GM20000 (cell line): ENCODE data around the gene ESYT1.
A peak's percentile ranks its signal among the peaks of the same experiment; 100 is the strongest.

Experiments
- DNase-seq: peaks from one replicate; pipeline ENCODE4 v3.0.0; 2012; ENCODE audit warnings: low spot score
- TF ChIP-seq, protein P1 (sequence below): IDR thresholded peaks from 2 replicates; pipeline ENCODE4 v1.5.1; 2012; ENCODE audit warnings: mild to moderate bottlenecking, control low read depth; ENCODE audit errors: extremely low read depth, missing control alignments

ESYT1 gene

DNA sequence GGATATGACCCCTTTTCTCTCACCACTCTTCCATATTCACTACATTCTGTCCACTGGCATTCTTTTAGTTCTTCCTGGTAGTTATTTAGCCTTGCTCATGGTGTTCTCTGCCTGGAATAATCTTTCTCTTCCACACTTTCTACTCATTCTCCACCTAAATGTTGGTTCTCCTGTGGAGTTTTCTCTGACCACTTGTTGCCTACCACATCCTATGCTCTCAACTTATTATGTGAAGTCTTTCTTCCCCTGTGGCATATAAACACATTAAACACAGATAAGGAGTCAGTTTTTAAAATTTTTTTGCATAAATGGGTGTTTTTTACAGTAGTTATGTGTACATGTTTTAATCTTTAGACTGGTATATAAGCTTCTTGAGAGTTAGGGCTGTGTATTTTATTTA, 64.5 kb downstream of the ESYT1 start:
- TF ChIP-seq, protein P1, sequence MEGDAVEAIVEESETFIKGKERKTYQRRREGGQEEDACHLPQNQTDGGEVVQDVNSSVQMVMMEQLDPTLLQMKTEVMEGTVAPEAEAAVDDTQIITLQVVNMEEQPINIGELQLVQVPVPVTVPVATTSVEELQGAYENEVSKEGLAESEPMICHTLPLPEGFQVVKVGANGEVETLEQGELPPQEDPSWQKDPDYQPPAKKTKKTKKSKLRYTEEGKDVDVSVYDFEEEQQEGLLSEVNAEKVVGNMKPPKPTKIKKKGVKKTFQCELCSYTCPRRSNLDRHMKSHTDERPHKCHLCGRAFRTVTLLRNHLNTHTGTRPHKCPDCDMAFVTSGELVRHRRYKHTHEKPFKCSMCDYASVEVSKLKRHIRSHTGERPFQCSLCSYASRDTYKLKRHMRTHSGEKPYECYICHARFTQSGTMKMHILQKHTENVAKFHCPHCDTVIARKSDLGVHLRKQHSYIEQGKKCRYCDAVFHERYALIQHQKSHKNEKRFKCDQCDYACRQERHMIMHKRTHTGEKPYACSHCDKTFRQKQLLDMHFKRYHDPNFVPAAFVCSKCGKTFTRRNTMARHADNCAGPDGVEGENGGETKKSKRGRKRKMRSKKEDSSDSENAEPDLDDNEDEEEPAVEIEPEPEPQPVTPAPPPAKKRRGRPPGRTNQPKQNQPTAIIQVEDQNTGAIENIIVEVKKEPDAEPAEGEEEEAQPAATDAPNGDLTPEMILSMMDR, result no peak
- DNase-seq, result no peak

DNA sequence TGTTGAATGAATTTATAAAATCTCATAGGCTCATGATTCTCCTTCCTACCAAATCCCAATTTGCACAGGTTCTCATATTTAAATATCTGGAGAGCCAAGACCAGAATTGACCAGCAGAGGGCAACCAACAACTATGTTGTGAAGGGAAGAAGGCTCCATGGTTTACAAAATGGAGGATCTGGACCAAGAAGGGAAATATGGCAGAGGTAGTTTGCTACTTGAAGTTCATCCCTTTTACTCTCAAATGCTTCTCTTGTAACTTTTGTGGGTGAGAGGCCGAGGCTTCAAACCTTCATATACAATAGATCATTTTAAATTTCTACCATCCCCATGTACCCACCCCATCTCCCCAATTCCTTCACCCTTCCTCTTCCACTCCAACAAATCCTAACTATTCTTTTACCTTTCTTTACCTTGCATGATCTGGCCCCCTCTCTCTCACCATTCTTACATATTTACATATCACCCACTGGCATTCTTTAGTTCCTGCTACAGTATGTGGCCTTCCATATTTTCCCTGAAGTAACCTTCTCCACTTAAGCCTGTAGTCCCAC, 65.0 kb downstream of the ESYT1 start:
- TF ChIP-seq, protein P1, result no peak
- peak; percentile 81 for DNase-seq
